Mesenchymal stem cell (in vitro differentiated cells and primary cell): ENCODE data around the gene TTC13.

Experiments
- DNase-seq: peaks from one replicate; pipeline ENCODE4 v3.0.0-alpha.2; 2013
- H2AFZ ChIP-seq: one replicate; pipeline ENCODE4 v1.6.1; 2013; ENCODE audit warnings: low read depth, mild to moderate bottlenecking, control low read depth, inconsistent platforms, low read length, moderate library complexity
- H2AK5ac ChIP-seq: 2 replicates; pipeline ENCODE4 v1.6.1; 2013; ENCODE audit warnings: low read length, moderate library complexity, mild to moderate bottlenecking, inconsistent platforms; ENCODE audit not compliant: severe bottlenecking
- H2BK120ac ChIP-seq: one replicate; pipeline ENCODE4 v1.6.1; 2013; ENCODE audit warnings: low read depth, mild to moderate bottlenecking, inconsistent platforms, low read length, moderate library complexity
- H2BK12ac ChIP-seq, 2 experiments: one replicate each; pipeline ENCODE4 v1.6.1; 2013; ENCODE audit warnings: inconsistent platforms in 2 of 2, low read length in 2 of 2, mild to moderate bottlenecking in 2 of 2, moderate library complexity in 2 of 2, control low read depth in 1 of 2
- H2BK15ac ChIP-seq: one replicate; pipeline ENCODE4 v1.6.1; 2013; ENCODE audit warnings: mild to moderate bottlenecking, low read depth, inconsistent platforms; ENCODE audit not compliant: poor library complexity, severe bottlenecking
- H2BK5ac ChIP-seq: 2 replicates; pipeline ENCODE4 v1.6.1; 2013; ENCODE audit warnings: low read depth, mild to moderate bottlenecking, low read length, control low read depth, inconsistent platforms; ENCODE audit not compliant: poor library complexity, severe bottlenecking
- H3K14ac ChIP-seq, 2 experiments: one replicate each; pipeline ENCODE4 v1.6.1; 2013; ENCODE audit warnings: inconsistent platforms in 2 of 2, low read length in 2 of 2, control low read depth in 1 of 2, mild to moderate bottlenecking in 1 of 2, moderate library complexity in 1 of 2
- H3K18ac ChIP-seq, 2 experiments: one replicate each; pipeline ENCODE4 v1.6.1; 2013; ENCODE audit warnings: inconsistent platforms in 2 of 2, low read length in 2 of 2, control low read depth in 1 of 2, low read depth in 1 of 2, mild to moderate bottlenecking in 1 of 2
- H3K23ac ChIP-seq, 2 experiments: one replicate each; pipeline ENCODE4 v1.6.1; 2013; ENCODE audit warnings: inconsistent platforms in 2 of 2, low read length in 2 of 2, mild to moderate bottlenecking in 2 of 2, moderate library complexity in 2 of 2, control low read depth in 1 of 2
- H3K27ac ChIP-seq: 2 replicates; pipeline ENCODE4 v1.5.1; 2013; ENCODE audit warnings: mild to moderate bottlenecking, moderate library complexity, low read length, control low read depth, inconsistent platforms; ENCODE audit not compliant: poor library complexity, severe bottlenecking
- H3K27me3 ChIP-seq, 2 experiments: 2 replicates each; pipeline versions ENCODE4 v1.6.1 to v1.7.0; 2013; ENCODE audit warnings: low read length in 2 of 2, mild to moderate bottlenecking in 2 of 2, moderate library complexity in 2 of 2, control low read depth in 1 of 2, inconsistent platforms in 1 of 2; ENCODE audit not compliant: control insufficient read depth in 1 of 2, insufficient read depth in 1 of 2
- H3K36me3 ChIP-seq, 2 experiments: 2 replicates each; pipeline versions ENCODE4 v1.6.1 to v1.7.0; 2013; ENCODE audit warnings: low read length in 2 of 2, control low read depth in 1 of 2, inconsistent platforms in 1 of 2, low read depth in 1 of 2, mild to moderate bottlenecking in 1 of 2; ENCODE audit not compliant: insufficient read depth in 2 of 2, control insufficient read depth in 1 of 2
- H3K4ac ChIP-seq, 2 experiments: one replicate each; pipeline ENCODE4 v1.6.1; 2013; ENCODE audit warnings: inconsistent platforms in 2 of 2, low read length in 2 of 2, mild to moderate bottlenecking in 2 of 2, moderate library complexity in 2 of 2, control low read depth in 1 of 2, low read depth in 1 of 2
- H3K4me1 ChIP-seq: 2 replicates; pipeline ENCODE4 v1.6.1; 2013; ENCODE audit warnings: low read depth, low read length, control low read depth; ENCODE audit not compliant: control insufficient read depth, insufficient read depth
- H3K4me2 ChIP-seq: 2 replicates; pipeline ENCODE4 v1.6.1; 2013; ENCODE audit warnings: low read length, mild to moderate bottlenecking, inconsistent platforms; ENCODE audit not compliant: poor library complexity, severe bottlenecking
- H3K4me3 ChIP-seq, 2 experiments: 2 replicates each; pipeline versions ENCODE4 v1.5.1 to v1.7.0; 2013; ENCODE audit warnings: low read length in 2 of 2, mild to moderate bottlenecking in 2 of 2, control low read depth in 1 of 2, low read depth in 1 of 2; ENCODE audit not compliant: insufficient read depth in 1 of 2
- H3K79me1 ChIP-seq: replicated peaks from 2 replicates; pipeline ENCODE4 v1.6.1; 2013; ENCODE audit warnings: mild to moderate bottlenecking, control low read depth, low read length, inconsistent platforms; ENCODE audit not compliant: poor library complexity, severe bottlenecking
- H3K9ac ChIP-seq: 2 replicates; pipeline ENCODE4 v1.7.0; 2013; ENCODE audit warnings: mild to moderate bottlenecking, low read length, moderate library complexity
- H3K9me3 ChIP-seq: 2 replicates; pipeline ENCODE4 v1.7.0; 2013; ENCODE audit warnings: mild to moderate bottlenecking, low read length; ENCODE audit not compliant: control insufficient read depth
- H4K8ac ChIP-seq: one replicate; pipeline ENCODE4 v1.6.1; 2013; ENCODE audit warnings: inconsistent platforms, mild to moderate bottlenecking, low read length, moderate library complexity
- H4K91ac ChIP-seq: one replicate; pipeline ENCODE4 v1.6.1; 2013; ENCODE audit warnings: mild to moderate bottlenecking, low read length, inconsistent platforms
- WGBS: methylation state at CpG from one replicate; pipeline ENCODE4 v1.1.7; 2013; ENCODE audit warnings: mixed read lengths; 5-methylcytosine and 5-hydroxymethylcytosine counted together

TTC13 gene

DNA sequence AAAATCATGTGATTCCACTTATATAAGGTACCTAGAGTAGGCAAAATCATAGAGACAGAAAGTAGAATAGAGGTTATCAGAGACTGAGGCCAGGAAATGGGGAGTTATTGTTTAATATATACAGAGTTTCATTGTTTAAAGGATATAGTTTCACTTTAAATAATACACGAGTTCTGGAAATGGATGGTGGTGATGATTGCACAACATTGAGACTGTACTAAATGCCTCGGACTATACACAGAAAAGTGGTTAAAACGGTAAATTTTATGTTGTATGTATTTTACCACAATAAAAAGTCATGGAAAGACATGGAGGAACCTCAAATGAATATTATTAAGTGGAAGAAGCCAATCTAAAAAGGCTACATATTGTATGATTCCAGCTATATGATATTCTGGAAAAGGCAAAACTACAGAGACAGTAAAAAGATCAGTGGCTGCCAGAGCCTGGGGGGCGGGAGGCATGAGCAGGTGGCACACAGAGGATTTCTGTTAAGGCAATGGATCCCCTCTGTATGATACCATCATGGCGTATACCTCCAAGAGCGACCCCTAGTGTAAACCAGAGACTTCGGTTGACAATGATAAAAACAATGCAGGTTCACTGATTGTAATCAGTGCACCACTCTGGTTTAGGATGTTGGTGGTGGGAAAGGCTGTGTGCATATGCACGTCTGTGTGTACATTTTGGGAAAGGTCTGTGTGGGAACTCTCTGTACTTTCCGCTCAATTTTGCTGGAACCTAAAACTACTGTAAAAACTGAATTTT lies 117.9 kb downstream of the TTC13 start:
- Histone ChIP-seq H3K4ac (no peak overlapping the region), H3K9me3 (no peaks in the 10 kb centered on the region)

DNA sequence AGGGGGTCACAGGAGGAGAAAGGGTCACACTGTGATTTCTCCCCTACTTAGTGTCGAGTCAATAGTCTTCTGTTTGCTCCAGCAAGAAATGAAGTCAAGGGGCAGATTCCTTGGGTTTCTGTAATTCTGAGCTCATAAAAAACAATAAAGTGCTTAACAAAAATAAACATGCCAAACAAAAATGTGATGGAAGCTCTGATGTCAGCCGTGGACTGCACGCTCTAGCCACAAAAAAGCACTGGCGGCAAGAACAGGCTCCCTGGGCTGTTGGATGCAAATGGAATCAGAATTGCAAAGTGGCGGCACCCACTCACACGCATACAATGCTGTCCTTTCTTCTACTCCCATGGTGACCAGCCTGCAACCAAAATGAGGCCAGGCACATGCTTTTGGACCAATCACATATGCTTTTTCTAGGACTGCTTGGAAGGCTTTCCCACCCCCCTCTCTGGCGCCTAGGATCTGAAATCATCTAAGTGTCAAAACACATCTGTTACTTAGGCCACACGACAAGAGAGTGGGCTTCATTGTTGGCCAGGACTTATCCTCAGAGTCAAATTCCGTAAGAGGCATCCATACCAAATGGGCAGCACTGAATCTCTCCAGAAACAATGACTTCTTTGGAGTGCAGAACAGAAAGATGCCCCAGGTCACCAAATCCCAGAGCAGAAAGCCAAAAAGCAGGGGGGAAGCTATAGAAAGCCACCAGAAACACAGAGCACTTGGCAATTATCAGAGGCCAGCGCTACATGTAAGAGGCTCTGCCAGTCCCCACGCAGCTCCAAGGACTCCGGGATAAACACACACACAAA lies 119.5 kb downstream of the TTC13 start:
- Histone ChIP-seq H3K9me3 (no peaks in the 10 kb centered on the region), H3K79me1 (peaks cover 27% of the 10 kb centered on the region), H2BK120ac (no peak overlapping the region), H3K4me2 (peak overlapping the region; percentile 20), H3K23ac (no peak overlapping the region), H3K4me3 (no peak overlapping the region), H2BK12ac (peak overlapping the region in 1 of 2 experiments; percentile 9), H3K4ac (no peak overlapping the region), H3K14ac (no peak overlapping the region), H3K27me3 (no peaks in the 10 kb centered on the region), H2AFZ (no peak overlapping the region), H2AK5ac (peak overlapping the region; percentile 76), H4K91ac (no peak overlapping the region), H2BK15ac (no peak overlapping the region), H2BK5ac (peak overlapping the region; percentile 31), H4K8ac (no peak overlapping the region), H3K4me1 (peaks cover 42% of the 10 kb centered on the region), H3K36me3 (peaks cover 11 to 45% of the 10 kb centered on the region in 2 experiments), H3K9ac (no peak overlapping the region), H3K27ac (peak overlapping the region; percentile 95), H3K18ac (peak overlapping the region; percentile 41 to 48)
- peak; percentile 87 for DNase-seq
- 22% methylated on average over 11 of the region's 12 CpGs for WGBS

More for the DNA sequence above, 117.9 kb downstream of the TTC13 start:
- Histone ChIP-seq H3K4me3 (no peak overlapping the region), H3K14ac (no peak overlapping the region), H3K27ac (no peak overlapping the region), H4K91ac (no peak overlapping the region), H2BK120ac (no peak overlapping the region), H4K8ac (no peak overlapping the region), H3K9ac (no peak overlapping the region), H2AFZ (no peak overlapping the region), H3K27me3 (no peaks in the 10 kb centered on the region), H3K79me1 (peaks cover 22% of the 10 kb centered on the region), H3K36me3 (peaks cover 9 to 36% of the 10 kb centered on the region in 2 experiments), H3K18ac (no peak overlapping the region), H3K4me2 (no peak overlapping the region), H2BK5ac (no peak overlapping the region), H2AK5ac (peak overlapping the region; percentile 62), H3K4me1 (peaks cover 44% of the 10 kb centered on the region), H2BK15ac (no peak overlapping the region), H2BK12ac (no peak overlapping the region), H3K23ac (no peak overlapping the region)
- DNase-seq = no peak
- 87% methylated on average over 8 of the region's 9 CpGs for WGBS

DNA sequence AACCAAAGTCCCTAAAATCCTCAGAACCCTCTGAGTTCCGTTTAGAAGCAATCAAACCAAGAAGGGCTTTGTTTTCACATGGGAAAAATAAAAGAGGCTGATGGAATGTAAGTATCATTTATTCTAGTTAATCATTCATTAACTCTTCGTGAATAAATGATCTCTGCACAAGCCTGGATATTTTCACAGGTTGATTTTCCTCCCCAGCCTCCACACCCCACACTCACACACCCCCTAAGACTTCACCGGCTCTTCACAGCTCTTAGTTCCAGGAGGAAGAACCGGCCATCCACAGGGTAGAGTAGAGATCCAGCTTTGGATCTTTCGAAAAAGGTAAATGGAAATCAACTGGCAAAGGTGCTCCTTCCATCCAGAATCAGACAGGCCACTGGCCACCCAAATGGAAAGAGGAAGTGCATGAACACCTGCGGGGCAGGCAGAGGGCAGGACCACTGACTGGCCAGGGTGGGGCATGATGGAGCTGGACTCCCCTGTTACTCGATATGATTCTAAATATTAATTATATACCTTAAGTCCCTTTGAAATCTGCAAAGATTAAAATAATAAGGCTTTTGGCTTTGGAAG lies 120.3 kb downstream of the TTC13 start:
- H3K18ac ChIP-seq = no peak overlapping the region
- H3K9ac ChIP-seq = no peak overlapping the region
- H2BK5ac ChIP-seq = peak overlapping the region; percentile 54
- H3K23ac ChIP-seq = no peak overlapping the region
- no peak overlapping the region for H3K14ac ChIP-seq
- H4K91ac ChIP-seq = peak overlapping the region; percentile 48
- peak overlapping the region in 1 of 2 experiments; percentile 29 for H3K4ac ChIP-seq
- H3K36me3 ChIP-seq = peaks cover 10 to 53% of the 10 kb centered on the region in 2 experiments
- H2BK15ac ChIP-seq = no peak overlapping the region
- H3K4me1 ChIP-seq = peaks cover 38% of the 10 kb centered on the region
- no peak overlapping the region for H2AK5ac ChIP-seq
- H3K4me3 ChIP-seq = no peak overlapping the region
- DNase-seq = no peak
- peak overlapping the region; percentile 33 for H3K4me2 ChIP-seq
- H2AFZ ChIP-seq = no peak overlapping the region
- H4K8ac ChIP-seq = peak overlapping the region; percentile 8
- peak overlapping the region in 1 of 2 experiments; percentile 51 for H2BK12ac ChIP-seq
- H3K79me1 ChIP-seq = peaks cover 24% of the 10 kb centered on the region
- peak overlapping the region; percentile 95 for H3K27ac ChIP-seq
- WGBS = 91% methylated on average over 5 of the region's 7 CpGs
- H2BK120ac ChIP-seq = no peak overlapping the region
- H3K9me3 ChIP-seq = peaks cover under 1% of the 10 kb centered on the region
- no peaks in the 10 kb centered on the region for H3K27me3 ChIP-seq

DNA sequence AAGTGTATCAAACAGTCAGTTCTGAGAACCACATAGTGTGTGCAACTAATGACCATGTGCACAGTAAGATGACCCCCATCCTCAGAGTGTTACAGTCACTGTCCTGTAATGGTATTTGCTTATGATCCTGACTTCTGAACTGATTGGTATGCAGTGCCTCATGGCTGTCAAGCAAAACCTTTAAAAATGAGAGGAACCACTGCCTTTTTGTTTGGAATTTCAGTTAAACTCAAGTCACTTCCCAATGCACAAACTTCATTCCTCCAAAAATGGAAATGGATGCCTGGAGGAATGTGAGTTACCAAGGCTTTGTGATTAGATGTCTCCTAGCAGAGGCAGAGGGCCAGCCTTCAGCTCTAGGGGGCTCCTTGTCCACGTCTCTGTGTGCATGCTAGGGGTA lies 120.8 kb downstream of the TTC13 start:
- no peak overlapping the region for H3K23ac ChIP-seq
- H3K9me3 ChIP-seq = peaks cover 6% of the 10 kb centered on the region
- peaks cover 39% of the 10 kb centered on the region for H3K4me1 ChIP-seq

More for the DNA sequence above, 120.8 kb downstream of the TTC13 start:
- peak overlapping the region; percentile 54 for H2BK5ac ChIP-seq
- no peak overlapping the region for H3K14ac ChIP-seq
- peaks cover 28% of the 10 kb centered on the region for H3K79me1 ChIP-seq
- H3K36me3 ChIP-seq = peaks cover 12 to 58% of the 10 kb centered on the region in 2 experiments
- peak overlapping the region; percentile 3 for H3K4me2 ChIP-seq
- no CpG with 5 or more reads among the region's 1 CpG for WGBS
- no peak overlapping the region for H4K91ac ChIP-seq
- H3K18ac ChIP-seq = no peak overlapping the region
- no peak overlapping the region for H2BK12ac ChIP-seq
- peak overlapping the region; percentile 95 for H3K27ac ChIP-seq
- H2BK15ac ChIP-seq = no peak overlapping the region
- no peak overlapping the region for H2AFZ ChIP-seq
- no peak overlapping the region for H2AK5ac ChIP-seq
- no peak overlapping the region for H4K8ac ChIP-seq
- H3K4me3 ChIP-seq = no peak overlapping the region
- no peaks in the 10 kb centered on the region for H3K27me3 ChIP-seq
- H3K9ac ChIP-seq = no peak overlapping the region
- no peak overlapping the region for H3K4ac ChIP-seq
- DNase-seq = peak; percentile 65
- no peak overlapping the region for H2BK120ac ChIP-seq
